Heart left ventricle (tissue), 16 donors: ENCODE measurements around the gene PGM2. TPM values are rescaled to one million over a fixed set of nuclear protein-coding genes. Genes with fewer than 3 reads are reported as not detected.
A peak's percentile ranks its signal among the peaks of the same experiment; 100 is the strongest.
"Not testable (repeated sequence)": the region's sequence is repeated elsewhere in the genome, so short reads cannot be mapped to it uniquely, and the experiment has no call there.

Experiments
- ATAC-seq, 4 donors: fragments of 200-7000 bp; cut with Tn5 transposase; one replicate each; pipeline ENCODE4 v1.9.1; 2020 to 2022; ENCODE audit warnings: moderate library complexity in 4 of 4, mild to moderate bottlenecking in 3 of 4, moderate number of reproducible peaks in 1 of 4
- DNase-seq, 5 donors: peaks; one replicate each; pipeline ENCODE4 v3.0.0-alpha.2; 2020
- H3K27ac ChIP-seq, 12 donors: fragments of 200-600 bp; sonication (generic) in 4 of 12; one replicate each; pipeline versions ENCODE4 v1.5.0 to v1.8.0; 2016 to 2022; ENCODE audit warnings: mild to moderate bottlenecking in 2 of 12
- H3K27me3 ChIP-seq, 9 donors: fragments of 200-600 bp; sonication (generic) in 2 of 9; one replicate each; pipeline versions ENCODE4 v1.5.1 to v1.8.0; 2016 to 2022; ENCODE audit warnings: mild to moderate bottlenecking in 3 of 9
- H3K36me3 ChIP-seq, 9 donors: fragments of 200-600 bp; sonication (generic) in 2 of 9; one replicate each; pipeline versions ENCODE4 v1.5.0 to v1.8.0; 2018 to 2022; ENCODE audit warnings: mild to moderate bottlenecking in 2 of 9
- H3K4me1 ChIP-seq, 12 donors: fragments of 200-600 bp; sonication (generic) in 4 of 12; one replicate each; pipeline versions ENCODE4 v1.5.0 to v1.8.0; 2016 to 2022; ENCODE audit warnings: mild to moderate bottlenecking in 3 of 12
- H3K4me3 ChIP-seq, 12 donors: fragments of 200-600 bp; sonication (generic) in 4 of 12; one replicate each; pipeline versions ENCODE4 v1.5.0 to v1.8.0; 2017 to 2022; ENCODE audit warnings: mild to moderate bottlenecking in 9 of 12, moderate library complexity in 4 of 12
- H3K9me3 ChIP-seq, 12 donors: fragments of 200-600 bp; sonication (generic) in 4 of 12; one replicate each; pipeline versions ENCODE4 v1.5.0 to v1.8.0; 2016 to 2022; ENCODE audit warnings: mild to moderate bottlenecking in 1 of 12
- CTCF ChIP-seq, 12 donors: fragments of 200-600 bp; sonication (generic) in 4 of 12; IDR thresholded peaks; one replicate each; pipeline versions ENCODE4 v1.5.0 to v1.8.0; 2018 to 2022; ENCODE audit warnings: antibody characterized with exemption in 12 of 12, mild to moderate bottlenecking in 5 of 12
- POLR2A ChIP-seq, 2 donors: fragments of 450-650 bp; IDR thresholded peaks; one replicate each; pipeline ENCODE4 v1.6.1; 2017; ENCODE audit warnings: antibody characterized with exemption in 2 of 2, mild to moderate bottlenecking in 2 of 2, moderate library complexity in 2 of 2
- WGBS, 4 donors: extraction: QIAGEN DNeasy Blood & Tissue Kit in 2 of 4; methylation state at CpG; one replicate each; pipeline versions ENCODE4 v1.1.5 to v1.1.7; 2013 to 2018; 5-methylcytosine and 5-hydroxymethylcytosine counted together
- intact Hi-C, 10 donors: fragments of 100-400 bp; cut with DNase I; formaldehyde crosslinking; loops; one replicate each; pipeline versions ENCODE4 v1.11.1 to v1.14.2; 2022
- polyA plus RNA-seq, 2 donors: library from polyadenylated mRNA; stranded (reverse); fragments of 200-250 nt; gene quantifications; one replicate each; pipeline ENCODE4 v1.2.3, GENCODE V29; 2013
- total RNA-seq, 9 donors: library from RNA; depleted of rRNA in 2 of 9; stranded (reverse); fragments of >200 nt in 2 of 9; fragmentation: NEBNext Ultra II Directional in 3 of 9; extraction: Animal tissue kit (Norgen Biotek cat#: 25700) in 3 of 9; gene quantifications; one replicate each; pipeline versions ENCODE4 v1.1.0 to v1.2.4, GENCODE V29; 2016 to 2023
- donor health status: ischemic (EF 13 %, LVEDD 7.1; RV severe dilation, severe dysfunction).
- donor health status: healthy with polysubstance abuse.
- donor health status: DM: no; HTN: yes; CAD: no.
- donor health status: DM: no; HTN: no; CAD: no.
- donor health status: ischemic (EF 25% LVEDD 6.9; RV normal size, moderate dysfunction).
- donor health status: ischemic (EF 25% LVEDD 5.7; RV mildly dilated, moderate dysfunction).
- donor health status: healthy.
- donor health status: DM: yes; HTN: yes; CAD: no.
- donor health status: ischemic (EF 35%, LVEDD 5.7; RV mildly dilated, moderate dysfunction).
- donor health status: nonischemic (EF 11% LVEDD 7.7; RV severe dilation, severe dysfunction).
- donor health status: DM: yes; HTN: yes; CAD: no.
- donor health status: PGD.
- donor health status: ischemic (EF 29% LVEDD 5.4; RV normal size, mild dysfunction).
- donor health status: nonischemic (EF 23%, LVEDD 6.1; RV moderate dilation, normal function).

The PGM2 gene
- total and polyA plus RNA-seq, 11 donors: 3.3 to 18.4 (median 8.5) TPM

DNA sequence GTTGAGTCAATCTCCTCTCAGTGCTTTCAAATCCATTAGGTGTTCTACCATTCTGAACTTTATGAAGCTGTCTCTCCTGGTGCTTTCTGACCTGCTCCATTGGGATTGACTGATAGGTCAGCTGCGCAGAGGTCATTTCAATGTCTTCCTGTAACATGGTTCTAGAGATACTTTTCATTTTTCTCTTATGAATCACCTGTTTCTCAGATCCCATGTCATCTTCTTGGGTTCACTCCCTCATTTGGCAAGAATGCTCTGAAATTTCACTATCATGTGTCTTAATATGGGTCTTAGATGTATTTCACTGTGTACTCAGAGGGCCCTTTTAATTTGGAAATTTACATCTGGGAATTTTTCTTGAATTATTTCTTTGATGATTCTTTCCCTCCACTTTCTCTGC, 13.8 kb upstream of the PGM2 start:
- Histone ChIP-seq H3K9me3 (no peaks in the 10 kb centered on the region), H3K27me3 (no peaks in the 10 kb centered on the region), H3K4me3 (no peak overlapping the region), H3K27ac (no peak overlapping the region), H3K36me3 (no peaks in the 10 kb centered on the region), H3K4me1 (peaks cover 0 to 15% (median 0%) of the 10 kb centered on the region in 12 donors)
- ATAC-seq (no peak), DNase-seq (no peak)
- intact Hi-C loops: no loop called here
- TF ChIP-seq POLR2A (IDR thresholded peaks at IDR 0.05) (no peak), CTCF (IDR thresholded peaks at IDR 0.05) (no peak)
- WGBS, 4 donors: 85 to 94% (median 87%) methylated on average over 1 of the region's 1 CpG

GRCh38 chr4:37815591-37815990, 10.9 kb upstream of the PGM2 start:
- H3K36me3 ChIP-seq: no peaks in the 10 kb centered on the region
- H3K4me3 ChIP-seq: no peak overlapping the region
- DNase-seq (no peak), ATAC-seq (no peak)
- H3K9me3 ChIP-seq: no peaks in the 10 kb centered on the region
- H3K27ac ChIP-seq: peak overlapping the region in 1 of 12 donors; percentile 37
- peaks cover 0 to 15% (median 0%) of the 10 kb centered on the region in 12 donors for H3K4me1 ChIP-seq
- no peak for TF ChIP-seq POLR2A (IDR thresholded peaks at IDR 0.05)
- no peaks in the 10 kb centered on the region for H3K27me3 ChIP-seq
- intact Hi-C loops: no loop called here
- 53 to 67% (median 60%) methylated on average over 3 of the region's 3 CpGs for WGBS, 4 donors

DNA sequence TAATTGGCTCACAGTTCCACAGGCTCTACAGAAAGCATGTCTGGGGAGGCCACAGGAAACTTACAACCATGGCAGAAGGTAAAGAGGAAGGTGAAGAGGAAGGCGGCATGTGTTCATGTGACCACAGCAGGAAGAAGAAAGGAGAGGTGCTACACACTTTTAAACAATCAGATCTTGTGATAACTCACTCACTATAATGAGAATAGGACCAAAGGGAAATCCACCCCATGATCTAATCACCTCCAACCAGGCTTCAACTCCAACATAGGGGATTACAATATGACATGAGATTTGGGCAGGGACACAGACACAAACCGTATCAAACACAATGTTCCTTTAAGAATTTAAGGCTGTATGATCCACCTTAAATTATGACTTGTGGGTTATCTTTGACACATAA, 10.5 kb upstream of the PGM2 start:
- DNase-seq (no peak), ATAC-seq (peak in 1 of 4 donors; percentile 28)
- no peak for TF ChIP-seq CTCF (IDR thresholded peaks at IDR 0.05)
- no peak for TF ChIP-seq POLR2A (IDR thresholded peaks at IDR 0.05)
- intact Hi-C loops: no loop called here
- Histone ChIP-seq H3K4me3 (no peak overlapping the region), H3K27ac (peak overlapping the region in 1 of 12 donors; percentile 37), H3K4me1 (peaks cover 0 to 15% (median 0%) of the 10 kb centered on the region in 12 donors), H3K36me3 (no peaks in the 10 kb centered on the region), H3K27me3 (no peaks in the 10 kb centered on the region), H3K9me3 (no peaks in the 10 kb centered on the region)
- WGBS, 4 donors: 41 to 53% (median 49%) methylated on average over 2 of the region's 2 CpGs

GRCh38 chr4:37816719-37817118, 9.8 kb upstream of the PGM2 start:
- WGBS, 4 donors: 72 to 78% (median 75%) methylated on average over 3 of the region's 3 CpGs
- Histone ChIP-seq H3K27me3 (no peaks in the 10 kb centered on the region), H3K36me3 (no peaks in the 10 kb centered on the region), H3K27ac (no peak overlapping the region), H3K9me3 (no peaks in the 10 kb centered on the region), H3K4me1 (peaks cover 0 to 15% (median 0%) of the 10 kb centered on the region in 12 donors), H3K4me3 (no peak overlapping the region)
- intact Hi-C loops: no loop called here
- ATAC-seq (no peak), DNase-seq (no peak)
- TF ChIP-seq CTCF (IDR thresholded peaks at IDR 0.05) (no peak), POLR2A (IDR thresholded peaks at IDR 0.05) (no peak)

GRCh38 chr4:37818752-37819151, 7.7 kb upstream of the PGM2 start:
- intact Hi-C loops: no loop called here
- no peak for DNase-seq

GRCh38 chr4:37820458-37820857, 6.0 kb upstream of the PGM2 start:
- peaks cover 0 to 24% (median 9%) of the 10 kb centered on the region in 12 donors for H3K4me1 ChIP-seq
- intact Hi-C loops: loop anchor here in 3 of 10 donors (5.0 to 10.0 kb wide), 3 partner anchors 64 to 154 kb away; no protein-coding TSS in a partner anchor
- not testable (repeated sequence) for DNase-seq, H3K27me3 ChIP-seq, H3K9me3 ChIP-seq, H3K4me3 ChIP-seq, ATAC-seq, H3K36me3 ChIP-seq, H3K27ac ChIP-seq
- WGBS, 4 donors: 94 to 96% (median 95%) methylated on average over 11 to 25 of the region's 28 CpGs

More at GRCh38 chr4:37818752-37819151, 7.7 kb upstream of the PGM2 start:
- H3K36me3 ChIP-seq: no peaks in the 10 kb centered on the region
- H3K4me1 ChIP-seq: peaks cover 0 to 19% (median 4%) of the 10 kb centered on the region in 12 donors
- H3K4me3 ChIP-seq: no peak overlapping the region
- H3K27me3 ChIP-seq: no peaks in the 10 kb centered on the region
- TF ChIP-seq CTCF (IDR thresholded peaks at IDR 0.05) (no peak), POLR2A (IDR thresholded peaks at IDR 0.05) (no peak)
- WGBS, 4 donors: 93 to 94% (median 93%) methylated on average over 5 of the region's 5 CpGs
- no peak for ATAC-seq
- no peak overlapping the region for H3K27ac ChIP-seq
- H3K9me3 ChIP-seq: no peaks in the 10 kb centered on the region
